Smooth muscle cell (in vitro differentiated cells): ENCODE measurements around the gene CHSY1. TPM values are rescaled to one million over a fixed set of nuclear protein-coding genes. Genes with fewer than 3 reads are reported as not detected.

Experiments
- DNase-seq: peaks from one replicate; lab custom pipeline; 2025; ENCODE audit not compliant: unreplicated experiment; lab: John Stamatoyannopoulos, UW
- H2AFZ ChIP-seq: fragments of 200-600 bp; sonication (generic); 2 replicates; pipeline ENCODE4 v1.6.0; 2016; ENCODE audit warnings: antibody characterized with exemption, low read depth, mild to moderate bottlenecking
- H3F3A ChIP-seq: fragments of 200-600 bp; sonication (generic); 2 replicates; pipeline ENCODE4 v1.6.0; 2017; ENCODE audit warnings: antibody characterized with exemption, low read depth
- H3K27ac ChIP-seq: fragments of 200-600 bp; sonication (generic); 2 replicates; pipeline ENCODE4 v1.5.1; 2016; ENCODE audit warnings: low read depth, mild to moderate bottlenecking
- H3K27me3 ChIP-seq: fragments of 200-600 bp; sonication (generic); 2 replicates; pipeline ENCODE4 v1.6.1; 2016; ENCODE audit warnings: low read depth, mild to moderate bottlenecking
- H3K36me3 ChIP-seq: fragments of 200-600 bp; sonication (generic); 2 replicates; pipeline ENCODE4 v1.5.1; 2016; ENCODE audit warnings: low read depth
- H3K4me1 ChIP-seq: fragments of 200-600 bp; sonication (generic); 2 replicates; pipeline ENCODE4 v1.5.1; 2016; ENCODE audit warnings: low read depth
- H3K4me2 ChIP-seq: fragments of 200-600 bp; sonication (generic); 2 replicates; pipeline ENCODE4 v1.6.0; 2016; ENCODE audit warnings: mild to moderate bottlenecking
- H3K4me3 ChIP-seq: fragments of 200-600 bp; sonication (generic); 2 replicates; pipeline ENCODE4 v1.5.1; 2016; ENCODE audit warnings: mild to moderate bottlenecking
- H3K79me2 ChIP-seq: fragments of 200-600 bp; sonication (generic); 2 replicates; pipeline ENCODE4 v1.6.0; 2016; ENCODE audit warnings: low read depth, mild to moderate bottlenecking
- H3K9ac ChIP-seq: fragments of 200-600 bp; sonication (generic); 2 replicates; pipeline ENCODE4 v1.6.0; 2016; ENCODE audit warnings: low read depth
- H3K9me3 ChIP-seq: fragments of 200-600 bp; sonication (generic); replicated peaks from 2 replicates; pipeline ENCODE4 v1.5.1; 2016; ENCODE audit warnings: low read depth
- H4K20me1 ChIP-seq: fragments of 200-600 bp; sonication (generic); 2 replicates; pipeline ENCODE4 v1.6.0; 2016; ENCODE audit warnings: low read depth
- CTCF ChIP-seq: fragments of 200-600 bp; sonication (generic); IDR thresholded peaks from 2 replicates; pipeline ENCODE4 v1.5.1; 2017; ENCODE audit warnings: borderline replicate concordance, mild to moderate bottlenecking, antibody characterized with exemption; ENCODE audit not compliant: insufficient read depth, poor library complexity, severe bottlenecking
- WGBS: methylation state at CpG from one replicate; pipeline ENCODE4 v1.1.7; 2016; ENCODE audit warnings: low lambda C conversion rate; 5-methylcytosine and 5-hydroxymethylcytosine counted together
- polyA plus RNA-seq: library from polyadenylated mRNA; unstranded; fragments of >200 nt; fragmentation: Nextera tagmentation; extraction: Ambion mirVana; gene quantifications from 2 replicates; pipeline ENCODE4 v1.2.1, GENCODE V29; 2016
- total RNA-seq: library from RNA; depleted of rRNA; stranded (reverse); fragments of >200 nt; gene quantifications from 2 replicates; pipeline ENCODE4 v1.2.3, GENCODE V29; 2014

CHSY1 gene
- total and polyA plus RNA-seq, 2 experiments from 2014 or later, result 106 to 123 TPM

- H3F3A ChIP-seq, result peaks cover 28% of the 10 kb centered on the region
Observed at GRCh38 chr15:101264911-101265641, 13.2 kb upstream of the CHSY1 start.

GRCh38 chr15:101264011-101264410 lies 12.2 kb upstream of the CHSY1 start:
- no peak overlapping the region for H3K27ac ChIP-seq
- no peaks in the 10 kb centered on the region for H3K27me3 ChIP-seq
- H3K9me3 ChIP-seq, result no peaks in the 10 kb centered on the region
- no peak for DNase-seq
- H3K79me2 ChIP-seq, result no peaks in the 10 kb centered on the region
- H3K4me2 ChIP-seq, result no peak overlapping the region
- H3F3A ChIP-seq, result peaks cover 21% of the 10 kb centered on the region
- H3K4me1 ChIP-seq, result no peaks in the 10 kb centered on the region
- no peaks in the 10 kb centered on the region for H3K36me3 ChIP-seq
- no peak overlapping the region for H3K9ac ChIP-seq
- H3K4me3 ChIP-seq, result no peak overlapping the region
- H2AFZ ChIP-seq, result no peak overlapping the region
- H4K20me1 ChIP-seq, result no peaks in the 10 kb centered on the region
- no peak for TF ChIP-seq CTCF
- WGBS, result 98% methylated on average over 4 of the region's 4 CpGs

More at GRCh38 chr15:101264911-101265641, 13.2 kb upstream of the CHSY1 start:
- no peaks in the 10 kb centered on the region for H3K79me2 ChIP-seq
- DNase-seq, result no peak
- H3K9me3 ChIP-seq, result no peaks in the 10 kb centered on the region
- no peak for TF ChIP-seq CTCF
- H3K4me3 ChIP-seq, result no peak overlapping the region
- 93% methylated on average over 17 of the region's 17 CpGs for WGBS
- H3K27ac ChIP-seq, result no peak overlapping the region
- no peak overlapping the region for H2AFZ ChIP-seq
- no peak overlapping the region for H3K9ac ChIP-seq
- no peaks in the 10 kb centered on the region for H3K36me3 ChIP-seq
- H3K4me1 ChIP-seq, result no peaks in the 10 kb centered on the region
- no peak overlapping the region for H3K4me2 ChIP-seq
- no peaks in the 10 kb centered on the region for H3K27me3 ChIP-seq
- no peaks in the 10 kb centered on the region for H4K20me1 ChIP-seq

- no peak for TF ChIP-seq CTCF
- no peak overlapping the region for H2AFZ ChIP-seq
- peaks cover 8% of the 10 kb centered on the region for H3F3A ChIP-seq
- 75% methylated on average over 4 of the region's 4 CpGs for WGBS
- no peak overlapping the region for H3K9ac ChIP-seq
- no peaks in the 10 kb centered on the region for H3K79me2 ChIP-seq
- no peaks in the 10 kb centered on the region for H3K36me3 ChIP-seq
- H3K27me3 ChIP-seq, result no peaks in the 10 kb centered on the region
- H3K27ac ChIP-seq, result no peak overlapping the region
- DNase-seq, result no peak
- H3K9me3 ChIP-seq, result no peaks in the 10 kb centered on the region
- H4K20me1 ChIP-seq, result no peaks in the 10 kb centered on the region
- H3K4me1 ChIP-seq, result no peaks in the 10 kb centered on the region
- H3K4me3 ChIP-seq, result no peak overlapping the region
- no peak overlapping the region for H3K4me2 ChIP-seq
Observed at GRCh38 chr15:101262551-101262950, 10.7 kb upstream of the CHSY1 start.
